Measurements from ENCODE around the gene LIN7C.
"Not testable (repeated sequence)": the region's sequence is repeated elsewhere in the genome, so short reads cannot be mapped to it uniquely, and the experiment has no call there.

LIN7C gene

GRCh38 chr11:27448184-27448540, 58.4 kb downstream of the LIN7C start:
- not testable (repeated sequence) for DNase-seq (ENCODE audit: low read depth in 2 of 3, low spot score in 2 of 3)

DNA sequence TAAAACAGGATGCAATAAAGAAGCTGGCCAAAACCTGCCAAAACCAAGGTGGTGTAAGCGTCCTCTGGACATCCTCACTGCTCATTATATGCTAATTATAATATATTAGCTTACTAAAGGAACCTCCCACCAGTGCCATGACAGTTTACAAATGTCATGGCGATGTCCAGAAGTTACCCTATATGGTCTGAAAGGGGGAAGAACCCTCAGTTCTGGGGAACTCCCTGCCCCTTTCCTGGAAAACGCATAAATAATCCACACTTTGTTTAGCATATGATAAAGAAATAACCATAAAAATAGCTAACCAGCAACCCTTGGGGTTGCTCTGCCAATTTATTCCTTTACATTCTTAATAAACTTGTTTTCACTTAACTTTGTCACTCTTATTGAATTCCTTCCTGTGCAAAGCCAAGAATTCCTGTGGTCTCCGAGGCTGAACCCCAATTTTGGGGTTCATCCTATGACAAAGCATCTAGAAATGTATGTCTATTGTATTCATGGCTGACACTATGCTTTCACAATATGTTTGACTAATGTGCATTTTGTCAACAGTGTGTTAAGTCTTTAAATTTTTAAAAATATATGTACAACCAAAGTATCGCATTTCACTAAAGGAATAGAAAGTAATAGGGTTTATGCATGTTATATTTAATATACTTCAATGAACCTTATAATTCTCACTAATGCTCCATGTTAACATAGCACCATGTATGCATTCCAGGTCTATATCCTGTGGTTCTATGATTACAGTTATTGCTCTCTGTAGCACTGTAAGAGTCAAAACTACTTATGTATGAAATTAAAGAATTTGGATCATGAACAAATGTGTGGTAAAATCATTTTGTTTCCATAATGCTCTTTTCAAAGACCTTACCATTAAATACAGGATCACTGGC, 59.0 kb downstream of the LIN7C start:
- no peak for DNase-seq (ENCODE audit: low read depth in 2 of 3, low spot score in 2 of 3)

GRCh38 chr11:27445625-27446024, 60.9 kb downstream of the LIN7C start:
- DNase-seq (ENCODE audit: low read depth in 2 of 3, low spot score in 2 of 3) = no peak

- no peak for DNase-seq (ENCODE audit: low read depth in 2 of 3, low spot score in 2 of 3)
Measured at GRCh38 chr11:27444801-27445215, 61.8 kb downstream of the LIN7C start.

Measured in activated CD8-positive, alpha-beta memory T cell treated with anti-CD3 and anti-CD28 coated beads for 48 hours (primary cell).